Mucosa of descending colon (tissue), 3 donors: ENCODE measurements around the gene NEDD9. TPM values are rescaled to one million over a fixed set of nuclear protein-coding genes. Genes with fewer than 3 reads are reported as not detected.

Experiments
- ATAC-seq: fragments of 200-7000 bp; cut with Tn5 transposase; one replicate; pipeline ENCODE4 v1.9.1; 2020; ENCODE audit warnings: mild to moderate bottlenecking, moderate library complexity
- DNase-seq, 3 donors: peaks; one replicate each; pipeline ENCODE4 v3.0.0-alpha.2; 2020
- H3K36me3 ChIP-seq: fragments of 200-600 bp; one replicate; pipeline ENCODE4 v1.8.0; 2021; ENCODE audit warnings: low read depth, mild to moderate bottlenecking
- H3K4me1 ChIP-seq: fragments of 200-600 bp; one replicate; pipeline ENCODE4 v1.8.0; 2021; ENCODE audit warnings: low read depth, mild to moderate bottlenecking
- H3K4me3 ChIP-seq: fragments of 200-600 bp; one replicate; pipeline ENCODE4 v1.8.0; 2021; ENCODE audit warnings: mild to moderate bottlenecking
- H3K9me3 ChIP-seq: fragments of 200-600 bp; one replicate; pipeline ENCODE4 v1.8.0; 2021; ENCODE audit warnings: mild to moderate bottlenecking
- intact Hi-C, 2 donors: fragments of 100-400 bp; cut with DNase I in 1 of 2; cut with micrococcal nuclease in 1 of 2; formaldehyde crosslinking; loops; one replicate each; pipeline versions ENCODE4 v1.11.0 to v1.11.1; 2022; cut with DNase I, micrococcal nuclease
- total RNA-seq, 3 donors: library from RNA; stranded (reverse); fragmentation: NEBNext Ultra II Directional in 2 of 3; extraction: Animal tissue kit (Norgen Biotek cat#: 25700) in 2 of 3; gene quantifications; one replicate each; pipeline versions ENCODE4 v1.2.1 to v1.2.4, GENCODE V29; 2021 to 2023
- TF ChIP-seq, protein P1 (sequence below): fragments of 200-600 bp; IDR thresholded peaks from one replicate; pipeline ENCODE4 v1.8.0; 2022; ENCODE audit warnings: antibody characterized with exemption, mild to moderate bottlenecking
- donor health status: DM: no; HTN: no; CAD: no; lungs with moderate emphysema.
- donor health status: DM: no; HTN: no; CAD: no.
- donor health status: DM: no; HTN: yes; CAD: no.

The NEDD9 gene
- total RNA-seq, 3 donors from 2014 or later, result 41.4 to 66.6 (median 62.1) TPM

DNA sequence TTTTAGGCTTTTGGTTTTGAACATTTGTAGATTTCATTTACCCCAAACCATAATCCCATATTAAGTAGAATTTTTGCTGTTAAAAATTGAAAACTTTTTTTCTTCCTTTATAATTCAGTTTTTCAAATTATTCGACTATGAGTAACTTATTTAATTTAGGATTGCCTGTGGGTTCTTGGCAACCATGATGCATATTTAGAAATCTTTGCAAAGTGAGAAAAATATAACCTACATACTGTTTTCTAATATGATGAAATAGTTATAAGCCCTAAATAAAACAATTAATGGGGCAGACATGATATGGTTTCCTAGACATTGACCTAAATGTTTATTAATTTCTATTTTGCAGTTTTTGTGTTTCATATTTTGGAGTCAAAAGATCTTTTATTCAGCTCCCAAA, 23.6 kb downstream of the NEDD9 start:
- Histone ChIP-seq H3K36me3 (no peaks in the 10 kb centered on the region), H3K9me3 (no peaks in the 10 kb centered on the region), H3K4me1 (peaks cover 27% of the 10 kb centered on the region), H3K4me3 (no peak overlapping the region)
- DNase-seq, result no peak
- ATAC-seq, result no peak
- TF ChIP-seq, protein P1, sequence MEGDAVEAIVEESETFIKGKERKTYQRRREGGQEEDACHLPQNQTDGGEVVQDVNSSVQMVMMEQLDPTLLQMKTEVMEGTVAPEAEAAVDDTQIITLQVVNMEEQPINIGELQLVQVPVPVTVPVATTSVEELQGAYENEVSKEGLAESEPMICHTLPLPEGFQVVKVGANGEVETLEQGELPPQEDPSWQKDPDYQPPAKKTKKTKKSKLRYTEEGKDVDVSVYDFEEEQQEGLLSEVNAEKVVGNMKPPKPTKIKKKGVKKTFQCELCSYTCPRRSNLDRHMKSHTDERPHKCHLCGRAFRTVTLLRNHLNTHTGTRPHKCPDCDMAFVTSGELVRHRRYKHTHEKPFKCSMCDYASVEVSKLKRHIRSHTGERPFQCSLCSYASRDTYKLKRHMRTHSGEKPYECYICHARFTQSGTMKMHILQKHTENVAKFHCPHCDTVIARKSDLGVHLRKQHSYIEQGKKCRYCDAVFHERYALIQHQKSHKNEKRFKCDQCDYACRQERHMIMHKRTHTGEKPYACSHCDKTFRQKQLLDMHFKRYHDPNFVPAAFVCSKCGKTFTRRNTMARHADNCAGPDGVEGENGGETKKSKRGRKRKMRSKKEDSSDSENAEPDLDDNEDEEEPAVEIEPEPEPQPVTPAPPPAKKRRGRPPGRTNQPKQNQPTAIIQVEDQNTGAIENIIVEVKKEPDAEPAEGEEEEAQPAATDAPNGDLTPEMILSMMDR, result no peak
- intact Hi-C loops, result no loop called here

DNA sequence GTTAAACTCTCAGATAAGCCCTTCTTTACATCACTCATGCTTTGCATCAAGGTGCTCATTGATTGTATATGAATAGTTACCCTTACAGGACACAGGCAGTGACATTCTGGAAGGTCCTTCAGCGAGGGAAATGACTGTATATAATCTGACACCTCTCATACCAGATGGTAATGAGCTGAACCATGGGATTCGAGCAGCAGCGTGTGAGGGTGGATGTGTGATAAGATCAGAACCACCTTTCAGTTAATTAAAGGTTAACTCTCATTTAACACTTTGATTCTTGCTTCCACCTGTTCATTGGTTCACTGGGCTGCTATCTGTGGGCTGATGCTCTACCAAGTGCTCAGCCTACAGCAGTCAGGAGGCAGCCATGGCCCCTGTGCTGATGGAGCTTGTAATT, 24.2 kb downstream of the NEDD9 start:
- Histone ChIP-seq H3K4me1 (peaks cover 27% of the 10 kb centered on the region), H3K9me3 (no peaks in the 10 kb centered on the region), H3K36me3 (no peaks in the 10 kb centered on the region), H3K4me3 (no peak overlapping the region)
- DNase-seq (no peak), ATAC-seq (no peak)
- intact Hi-C loops, result no loop called here
- TF ChIP-seq, protein P1, result no peak

DNA sequence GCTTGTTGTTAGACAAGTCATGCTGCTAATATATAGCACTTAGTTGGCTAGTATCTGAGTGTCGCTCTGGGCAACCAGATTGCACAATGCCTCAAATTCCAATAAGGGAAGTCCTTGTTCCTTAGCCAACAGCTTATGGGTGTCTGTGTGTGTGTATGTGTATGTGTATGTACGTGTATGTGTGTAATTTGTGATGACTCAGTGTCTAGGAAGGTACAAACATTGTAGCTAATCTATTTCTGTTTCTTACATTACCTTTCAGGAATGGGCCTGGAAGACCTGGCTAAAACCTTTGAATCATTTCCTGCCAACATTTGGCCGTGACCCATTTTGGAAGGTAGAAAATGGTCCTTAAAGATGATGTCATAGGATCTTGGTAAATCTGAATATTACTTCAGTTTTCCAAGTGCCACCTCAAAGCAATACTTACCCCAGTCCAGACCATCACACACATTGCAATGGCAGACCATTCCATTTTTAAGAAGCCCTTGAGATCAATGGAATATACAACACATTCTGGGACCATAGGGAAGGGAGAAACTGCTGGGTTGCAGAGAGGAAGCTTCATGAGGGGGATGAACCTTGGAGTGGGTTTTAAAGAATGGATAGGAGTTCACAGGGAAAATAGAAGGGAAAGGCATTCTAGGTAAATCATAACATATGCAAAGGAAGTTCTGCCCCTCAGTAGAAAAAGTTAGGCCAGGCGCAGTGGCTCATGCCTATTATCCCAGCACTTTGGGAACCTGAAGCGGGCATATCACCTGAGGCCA, 25.1 kb downstream of the NEDD9 start:
- no peaks in the 10 kb centered on the region for H3K9me3 ChIP-seq
- DNase-seq (peak in 1 of 3 donors; percentile 61), ATAC-seq (peak; percentile 94)
- H3K4me3 ChIP-seq, result no peak overlapping the region
- H3K36me3 ChIP-seq, result no peaks in the 10 kb centered on the region
- intact Hi-C loops, result no loop called here
- H3K4me1 ChIP-seq, result peaks cover 30% of the 10 kb centered on the region
- TF ChIP-seq, protein P1, result no peak

DNA sequence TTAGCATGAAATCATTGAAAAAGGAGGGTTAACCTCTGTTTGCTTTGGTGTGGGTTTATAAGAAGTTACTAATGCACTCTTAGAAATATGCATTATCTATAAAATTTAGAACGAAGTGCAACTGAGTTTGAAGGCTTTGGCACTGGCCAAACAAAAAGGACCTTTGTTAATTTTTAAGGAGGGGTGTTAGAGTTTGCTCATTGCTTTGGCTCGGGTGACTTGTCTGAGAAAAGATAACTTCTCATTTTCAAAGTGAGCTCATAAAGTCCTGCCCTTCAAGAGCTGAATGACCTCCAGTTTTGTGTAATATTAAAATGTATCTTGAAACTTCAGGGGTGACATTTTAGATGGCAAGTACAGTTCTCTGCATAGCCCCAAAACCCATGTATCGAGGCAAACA, 25.9 kb downstream of the NEDD9 start:
- no peak for ATAC-seq
- Histone ChIP-seq H3K4me1 (peaks cover 31% of the 10 kb centered on the region), H3K36me3 (no peaks in the 10 kb centered on the region), H3K9me3 (no peaks in the 10 kb centered on the region), H3K4me3 (no peak overlapping the region)
- TF ChIP-seq, protein P1, result no peak
- DNase-seq, result no peak
- intact Hi-C loops, result no loop called here

DNA sequence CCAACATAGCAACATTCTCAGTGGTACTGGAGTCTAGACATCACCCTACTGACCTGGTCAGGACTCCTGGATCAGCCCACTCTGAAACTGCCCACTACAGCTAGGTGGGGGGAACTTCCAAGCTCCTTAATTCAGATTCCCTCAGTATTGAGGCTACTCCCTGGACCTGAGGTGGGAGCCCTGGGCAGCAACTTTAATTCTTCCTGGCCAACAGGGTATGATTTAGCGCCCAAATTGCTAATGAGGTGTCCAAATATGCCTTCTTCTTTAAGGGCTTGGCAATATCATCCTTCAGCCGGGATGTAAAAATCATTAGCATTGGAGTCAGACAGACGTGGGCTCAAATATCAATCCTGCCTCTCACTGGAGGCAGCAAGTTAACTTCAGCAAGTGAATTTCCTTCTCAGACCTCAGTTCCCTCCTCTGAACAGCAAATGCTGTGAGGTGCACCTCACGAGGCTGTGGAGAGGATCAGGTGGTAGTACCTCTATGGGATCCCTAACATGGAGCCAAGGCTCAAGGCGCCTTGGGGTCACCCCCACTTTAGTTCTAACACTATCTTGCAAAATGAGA, 27.6 kb downstream of the NEDD9 start:
- no peak for DNase-seq
- intact Hi-C loops, result no loop called here
- Histone ChIP-seq H3K9me3 (no peaks in the 10 kb centered on the region), H3K4me1 (peaks cover 25% of the 10 kb centered on the region), H3K36me3 (no peaks in the 10 kb centered on the region), H3K4me3 (no peak overlapping the region)
- TF ChIP-seq, protein P1, result no peak
- ATAC-seq, result no peak
